ENCODE results near the gene TMIGD2.
A peak's percentile ranks its signal among the peaks of the same experiment; 100 is the strongest.
"Not testable (repeated sequence)": the region's sequence is repeated elsewhere in the genome, so short reads cannot be mapped to it uniquely, and the experiment has no call there.

TMIGD2 gene

DNA sequence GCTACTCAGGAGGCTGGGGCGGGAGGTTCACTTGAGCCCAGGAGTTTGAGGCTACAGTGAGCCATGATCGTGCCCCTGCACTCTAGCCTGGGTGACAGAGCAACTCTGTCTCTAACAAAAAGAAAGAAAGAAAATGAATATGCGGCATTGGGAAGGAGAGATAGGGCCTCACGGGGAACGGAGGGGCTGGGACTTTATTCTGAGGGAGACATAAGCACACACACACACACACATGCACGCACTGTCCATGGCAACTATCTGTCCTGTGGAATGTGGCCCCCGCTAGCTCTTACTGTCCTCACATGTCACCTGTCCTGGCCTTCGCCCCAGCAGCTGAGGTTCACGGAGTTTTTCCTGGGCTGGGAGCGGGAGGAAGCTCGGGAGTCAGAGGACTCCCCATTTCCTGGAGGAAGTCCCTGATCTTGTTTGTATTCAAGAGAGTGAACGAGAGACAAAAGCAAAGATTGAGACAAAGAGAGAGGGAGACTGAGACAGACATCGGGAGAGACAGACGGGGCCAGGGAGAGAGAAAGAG lies 35.8 kb upstream of the TMIGD2 start:
- peak overlapping the region; percentile 72 for H4K91ac ChIP-seq (ENCODE audit: low read length)
- no peak overlapping the region for H2BK5ac ChIP-seq (ENCODE audit: low read depth, low read length, poor library complexity, severe bottlenecking)
- DNase-seq = peak; percentile 39
- H3K14ac ChIP-seq (ENCODE audit: low read length in 2 of 2) = peak overlapping the region in 1 of 2 experiments; percentile 35
- H2BK120ac ChIP-seq (ENCODE audit: low read depth, low read length) = peak overlapping the region; percentile 62
- H4K8ac ChIP-seq (ENCODE audit: low read length) = peak overlapping the region; percentile 91
- peak overlapping the region; percentile 84 for H3K4me2 ChIP-seq (ENCODE audit: low read length, poor library complexity, severe bottlenecking)
- no peak overlapping the region for H3K4ac ChIP-seq (ENCODE audit: low read depth in 1 of 2, low read length in 2 of 2)
- H3K4me3 ChIP-seq (ENCODE audit: insufficient read depth in 1 of 2, low read depth in 1 of 2, low read length in 2 of 2) = peak overlapping the region; percentile 57 to 81
- no peaks in the 10 kb centered on the region for H3K27me3 ChIP-seq (ENCODE audit: control insufficient read depth in 1 of 2, insufficient read depth in 1 of 2, low read length in 2 of 2)
- peaks cover 0 to 7% of the 10 kb centered on the region in 2 experiments for H3K36me3 ChIP-seq (ENCODE audit: control insufficient read depth in 1 of 2, insufficient read depth in 2 of 2, low read depth in 1 of 2, low read length in 2 of 2)
- H3K23ac ChIP-seq (ENCODE audit: low read length in 2 of 2) = no peak overlapping the region
- peak overlapping the region; percentile 63 for H2BK15ac ChIP-seq (ENCODE audit: low read depth, poor library complexity, severe bottlenecking)
- peak overlapping the region; percentile 30 for H3K27ac ChIP-seq (ENCODE audit: low read length, poor library complexity, severe bottlenecking)
- peak overlapping the region; percentile 71 for H3K9ac ChIP-seq (ENCODE audit: low read length)
- H2AFZ ChIP-seq (ENCODE audit: low read depth, low read length) = peak overlapping the region; percentile 60
- H3K9me3 ChIP-seq (ENCODE audit: control insufficient read depth, low read length) = no peaks in the 10 kb centered on the region
- no peak overlapping the region for H2BK12ac ChIP-seq (ENCODE audit: low read length in 2 of 2)
- peak overlapping the region in 1 of 2 experiments; percentile 28 for H3K18ac ChIP-seq (ENCODE audit: low read depth in 1 of 2, low read length in 2 of 2)
- peaks cover 6% of the 10 kb centered on the region for H3K79me1 ChIP-seq (replicated peaks; ENCODE audit: low read length, poor library complexity, severe bottlenecking)
- H3K4me1 ChIP-seq (ENCODE audit: control insufficient read depth, insufficient read depth, low read depth, low read length) = peaks cover 16% of the 10 kb centered on the region
- WGBS = 41% methylated on average over 12 of the region's 14 CpGs
- H2AK5ac ChIP-seq (ENCODE audit: low read length, severe bottlenecking) = no peak overlapping the region

DNA sequence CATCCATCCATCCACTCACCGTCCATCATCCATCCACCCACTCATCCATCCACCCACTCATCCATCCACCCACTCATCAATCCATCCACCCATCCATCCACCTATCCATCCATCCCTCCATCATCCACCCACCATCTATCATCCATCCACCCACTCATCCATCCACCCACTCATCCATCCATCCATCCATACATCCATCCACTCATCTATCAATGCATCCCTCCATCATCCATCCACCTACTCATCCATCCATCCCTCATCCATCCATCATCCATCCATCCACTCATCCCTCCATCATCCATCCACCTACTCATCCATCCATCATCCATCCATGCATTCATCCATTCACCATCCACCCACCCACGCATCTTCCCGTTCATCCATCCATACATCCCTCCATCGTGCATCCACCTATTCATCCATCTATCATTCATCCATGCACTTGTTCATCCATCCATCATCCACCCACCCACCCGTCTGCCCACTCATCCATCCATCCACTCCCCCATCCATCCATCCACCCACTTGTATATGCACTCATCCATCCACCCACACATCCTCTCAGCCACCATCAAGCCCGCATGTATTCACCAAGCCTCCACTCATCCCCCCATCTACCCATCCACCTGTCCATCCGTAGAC lies 32.9 kb upstream of the TMIGD2 start:
- no peaks in the 10 kb centered on the region for H3K27me3 ChIP-seq (ENCODE audit: control insufficient read depth in 1 of 2, insufficient read depth in 1 of 2, low read length in 2 of 2)
- no peak overlapping the region for H2BK12ac ChIP-seq (ENCODE audit: low read length in 2 of 2)
- H3K79me1 ChIP-seq (replicated peaks; ENCODE audit: low read length, poor library complexity, severe bottlenecking) = peaks cover 4% of the 10 kb centered on the region
- no peak overlapping the region for H2BK120ac ChIP-seq (ENCODE audit: low read depth, low read length)
- H3K9me3 ChIP-seq (ENCODE audit: control insufficient read depth, low read length) = no peaks in the 10 kb centered on the region
- no peak overlapping the region for H3K4ac ChIP-seq (ENCODE audit: low read depth in 1 of 2, low read length in 2 of 2)
- no peak overlapping the region for H3K14ac ChIP-seq (ENCODE audit: low read length in 2 of 2)
- no peak overlapping the region for H3K9ac ChIP-seq (ENCODE audit: low read length)
- no peak overlapping the region for H2AFZ ChIP-seq (ENCODE audit: low read depth, low read length)
- no peak overlapping the region for H3K4me2 ChIP-seq (ENCODE audit: low read length, poor library complexity, severe bottlenecking)
- H3K18ac ChIP-seq (ENCODE audit: low read depth in 1 of 2, low read length in 2 of 2) = no peak overlapping the region
- peaks cover 11% of the 10 kb centered on the region for H3K4me1 ChIP-seq (ENCODE audit: control insufficient read depth, insufficient read depth, low read depth, low read length)
- WGBS = 90% methylated on average over 7 of the region's 7 CpGs
- H3K4me3 ChIP-seq (ENCODE audit: insufficient read depth in 1 of 2, low read depth in 1 of 2, low read length in 2 of 2) = no peak overlapping the region
- no peak overlapping the region for H4K91ac ChIP-seq (ENCODE audit: low read length)
- H3K23ac ChIP-seq (ENCODE audit: low read length in 2 of 2) = no peak overlapping the region
- H4K8ac ChIP-seq (ENCODE audit: low read length) = no peak overlapping the region
- DNase-seq = no peak
- H2AK5ac ChIP-seq (ENCODE audit: low read length, severe bottlenecking) = no peak overlapping the region
- no peak overlapping the region for H2BK5ac ChIP-seq (ENCODE audit: low read depth, low read length, poor library complexity, severe bottlenecking)
- peaks cover 0 to 14% of the 10 kb centered on the region in 2 experiments for H3K36me3 ChIP-seq (ENCODE audit: control insufficient read depth in 1 of 2, insufficient read depth in 2 of 2, low read depth in 1 of 2, low read length in 2 of 2)
- no peak overlapping the region for H2BK15ac ChIP-seq (ENCODE audit: low read depth, poor library complexity, severe bottlenecking)
- no peak overlapping the region for H3K27ac ChIP-seq (ENCODE audit: low read length, poor library complexity, severe bottlenecking)

DNA sequence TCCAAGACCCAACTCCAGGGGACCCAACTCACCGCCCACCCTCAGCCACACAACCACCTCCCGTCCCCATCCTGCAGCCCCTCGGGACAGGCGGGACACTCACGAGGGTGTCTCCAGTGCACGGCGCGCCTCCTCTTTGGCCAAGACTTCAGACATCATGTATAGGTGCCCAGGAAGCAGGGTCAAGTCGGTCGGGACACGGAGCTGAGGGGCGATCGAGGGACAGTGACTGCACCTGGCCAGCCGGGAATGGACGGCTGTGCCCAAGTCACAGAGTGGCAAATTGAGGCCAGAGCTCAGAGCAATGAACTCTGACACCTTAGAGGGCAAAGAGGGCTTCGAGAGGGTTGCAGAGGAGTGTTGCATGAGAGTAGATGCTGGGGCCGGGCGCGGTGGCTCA lies 27.7 kb upstream of the TMIGD2 start:
- WGBS = 96% methylated on average over 19 of the region's 19 CpGs
- H2AK5ac ChIP-seq (ENCODE audit: low read length, severe bottlenecking) = no peak overlapping the region
- no peak overlapping the region for H3K4me3 ChIP-seq (ENCODE audit: insufficient read depth in 1 of 2, low read depth in 1 of 2, low read length in 2 of 2)
- no peak overlapping the region for H2BK12ac ChIP-seq (ENCODE audit: low read length in 2 of 2)
- H3K27me3 ChIP-seq (ENCODE audit: control insufficient read depth in 1 of 2, insufficient read depth in 1 of 2, low read length in 2 of 2) = peaks cover 8 to 30% of the 10 kb centered on the region in 2 experiments
- no peak for DNase-seq
- no peak overlapping the region for H2BK15ac ChIP-seq (ENCODE audit: low read depth, poor library complexity, severe bottlenecking)
- no peak overlapping the region for H2BK5ac ChIP-seq (ENCODE audit: low read depth, low read length, poor library complexity, severe bottlenecking)
- no peak overlapping the region for H2AFZ ChIP-seq (ENCODE audit: low read depth, low read length)
- no peak overlapping the region for H4K8ac ChIP-seq (ENCODE audit: low read length)
- H4K91ac ChIP-seq (ENCODE audit: low read length) = peak overlapping the region; percentile 35
- H3K79me1 ChIP-seq (replicated peaks; ENCODE audit: low read length, poor library complexity, severe bottlenecking) = no peaks in the 10 kb centered on the region
- H3K4me1 ChIP-seq (ENCODE audit: control insufficient read depth, insufficient read depth, low read depth, low read length) = peaks cover 20% of the 10 kb centered on the region
- no peaks in the 10 kb centered on the region for H3K9me3 ChIP-seq (ENCODE audit: control insufficient read depth, low read length)
- H3K9ac ChIP-seq (ENCODE audit: low read length) = no peak overlapping the region
- H3K4me2 ChIP-seq (ENCODE audit: low read length, poor library complexity, severe bottlenecking) = no peak overlapping the region
- no peak overlapping the region for H3K27ac ChIP-seq (ENCODE audit: low read length, poor library complexity, severe bottlenecking)
- H3K18ac ChIP-seq (ENCODE audit: low read depth in 1 of 2, low read length in 2 of 2) = no peak overlapping the region
- peaks cover 0 to 30% of the 10 kb centered on the region in 2 experiments for H3K36me3 ChIP-seq (ENCODE audit: control insufficient read depth in 1 of 2, insufficient read depth in 2 of 2, low read depth in 1 of 2, low read length in 2 of 2)
- H3K14ac ChIP-seq (ENCODE audit: low read length in 2 of 2) = no peak overlapping the region
- H3K23ac ChIP-seq (ENCODE audit: low read length in 2 of 2) = no peak overlapping the region
- H3K4ac ChIP-seq (ENCODE audit: low read depth in 1 of 2, low read length in 2 of 2) = no peak overlapping the region
- no peak overlapping the region for H2BK120ac ChIP-seq (ENCODE audit: low read depth, low read length)

DNA sequence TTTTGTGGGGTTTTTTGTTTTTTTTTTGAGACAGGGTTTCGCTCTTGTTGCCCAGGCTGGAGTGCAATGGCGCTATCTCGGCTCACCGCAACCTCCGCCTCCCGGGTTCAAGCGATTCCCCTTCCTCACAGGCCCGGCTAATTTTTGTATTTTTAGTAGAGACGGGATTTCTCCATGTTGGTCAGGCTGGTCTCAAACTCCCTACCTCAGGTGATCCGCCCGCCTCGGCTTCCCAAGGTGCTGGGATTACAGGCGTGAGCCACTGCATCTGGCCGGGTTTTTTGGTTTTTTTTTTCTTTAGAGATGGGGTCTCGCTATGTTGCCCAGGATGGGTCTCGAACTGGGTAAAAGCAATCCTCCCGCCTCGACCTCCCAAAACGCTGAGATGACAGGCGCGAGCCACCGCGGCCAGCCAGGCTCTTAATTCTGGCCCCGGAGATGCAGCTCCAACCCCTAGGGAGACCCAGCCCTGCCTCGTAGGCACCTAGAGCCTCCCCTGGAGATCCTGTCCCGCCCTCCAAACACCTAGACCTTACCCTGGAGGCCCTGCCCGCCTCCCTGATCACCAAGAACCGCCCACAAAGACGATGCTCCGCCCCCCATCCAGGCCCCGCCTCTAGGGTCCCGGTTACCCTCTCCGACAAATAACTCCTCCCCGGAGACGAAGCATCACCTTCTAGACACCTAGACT lies 26.9 kb upstream of the TMIGD2 start:
- H3K23ac ChIP-seq (ENCODE audit: low read length in 2 of 2); H3K4ac ChIP-seq (ENCODE audit: low read depth in 1 of 2, low read length in 2 of 2); H3K14ac ChIP-seq (ENCODE audit: low read length in 2 of 2); H2BK5ac ChIP-seq (ENCODE audit: low read depth, low read length, poor library complexity, severe bottlenecking); H3K79me1 ChIP-seq (replicated peaks; ENCODE audit: low read length, poor library complexity, severe bottlenecking); H3K18ac ChIP-seq (ENCODE audit: low read depth in 1 of 2, low read length in 2 of 2); H2BK15ac ChIP-seq (ENCODE audit: low read depth, poor library complexity, severe bottlenecking); H3K27ac ChIP-seq (ENCODE audit: low read length, poor library complexity, severe bottlenecking); H4K91ac ChIP-seq (ENCODE audit: low read length); DNase-seq; H2AK5ac ChIP-seq (ENCODE audit: low read length, severe bottlenecking); H2BK12ac ChIP-seq (ENCODE audit: low read length in 2 of 2); H3K9ac ChIP-seq (ENCODE audit: low read length); H2BK120ac ChIP-seq (ENCODE audit: low read depth, low read length); H3K9me3 ChIP-seq (ENCODE audit: control insufficient read depth, low read length); H4K8ac ChIP-seq (ENCODE audit: low read length); H2AFZ ChIP-seq (ENCODE audit: low read depth, low read length): not testable (repeated sequence)
- H3K4me2 ChIP-seq (ENCODE audit: low read length, poor library complexity, severe bottlenecking) = peak overlapping the region; percentile 72
- WGBS = 75% methylated on average over 35 of the region's 35 CpGs
- peaks cover 0 to 32% of the 10 kb centered on the region in 2 experiments for H3K36me3 ChIP-seq (ENCODE audit: control insufficient read depth in 1 of 2, insufficient read depth in 2 of 2, low read depth in 1 of 2, low read length in 2 of 2)
- peaks cover 20% of the 10 kb centered on the region for H3K4me1 ChIP-seq (ENCODE audit: control insufficient read depth, insufficient read depth, low read depth, low read length)
- peak overlapping the region; percentile 54 to 66 for H3K4me3 ChIP-seq (ENCODE audit: insufficient read depth in 1 of 2, low read depth in 1 of 2, low read length in 2 of 2)
- H3K27me3 ChIP-seq (ENCODE audit: control insufficient read depth in 1 of 2, insufficient read depth in 1 of 2, low read length in 2 of 2) = peaks cover 8 to 30% of the 10 kb centered on the region in 2 experiments

Data from mesenchymal stem cell (in vitro differentiated cells and primary cell).